Measurements from ENCODE around the gene NR2F6.

NR2F6 gene

GRCh38 chr19:17246681-17247425 lies 1.1 kb upstream of the NR2F6 start:
- ChIA-PET CTCF (no interaction called here), POLR2A (ENCODE audit: low non-redundant PET) (no interaction called here)
- H3K27ac ChIP-seq, result peak overlapping the region; percentile 89
- DNase-seq (ENCODE audit: low spot score), result no peak
- TF ChIP-seq CTCF (conservative IDR thresholded peaks at IDR 0.05; ENCODE audit: low read depth), result no peak

- POLR2A ChIA-PET (ENCODE audit: low non-redundant PET), result interaction anchor here (1.1 kb wide), 1 partner anchor 9 kb away, joined by 3 read pairs; no protein-coding TSS in a partner anchor
- no peak for DNase-seq (ENCODE audit: low spot score)
- CTCF ChIA-PET, result no interaction called here
- peak overlapping the region; percentile 89 for H3K27ac ChIP-seq
- TF ChIP-seq CTCF (conservative IDR thresholded peaks at IDR 0.05; ENCODE audit: low read depth), result no peak
Measured at GRCh38 chr19:17244618-17245534, 843 bp downstream of the NR2F6 start.

GRCh38 chr19:17243830-17244617 lies 1.7 kb downstream of the NR2F6 start:
- ChIA-PET CTCF (interaction anchor here (0.6 to 1.7 kb wide), 2 partner anchors 16 to 17 kb away, joined by 3 to 6 read pairs; no protein-coding TSS in a partner anchor), POLR2A (ENCODE audit: low non-redundant PET) (interaction anchor here (0.5 to 1.1 kb wide), 3 partner anchors 8 to 64 kb away, joined by 3 to 4 read pairs (median 3); no protein-coding TSS in a partner anchor)
- peak; percentile 45 for DNase-seq (ENCODE audit: low spot score)
- no peak for TF ChIP-seq CTCF (conservative IDR thresholded peaks at IDR 0.05; ENCODE audit: low read depth)
- H3K27ac ChIP-seq, result peak overlapping the region; percentile 89

- no peak for DNase-seq (ENCODE audit: low spot score)
- CTCF ChIA-PET, result interaction anchor here (0.6 to 1.7 kb wide), 4 partner anchors 17 to 40 kb away, joined by 3 to 6 read pairs (median 3); no protein-coding TSS in a partner anchor
- no peak for TF ChIP-seq CTCF (conservative IDR thresholded peaks at IDR 0.05; ENCODE audit: low read depth)
- peak overlapping the region; percentile 89 for H3K27ac ChIP-seq
- POLR2A ChIA-PET (ENCODE audit: low non-redundant PET), result interaction anchor here (0.5 to 0.6 kb wide), 2 partner anchors 50 to 65 kb away, joined by 3 to 4 read pairs; no protein-coding TSS in a partner anchor
Measured at GRCh38 chr19:17243211-17243829, 2.4 kb downstream of the NR2F6 start.

GRCh38 chr19:17242431-17243208 lies 3.1 kb downstream of the NR2F6 start:
- POLR2A ChIA-PET (ENCODE audit: low non-redundant PET), result interaction anchor here (0.6 kb wide), 1 partner anchor 568 kb away, joined by 3 read pairs; no protein-coding TSS in a partner anchor
- peak overlapping the region; percentile 89 for H3K27ac ChIP-seq
- CTCF ChIA-PET, result interaction anchor here (0.6 to 1.7 kb wide), 6 partner anchors 16 to 1633 kb away, joined by 3 to 6 read pairs (median 3); no protein-coding TSS in a partner anchor
- no peak for DNase-seq (ENCODE audit: low spot score)
- no peak for TF ChIP-seq CTCF (conservative IDR thresholded peaks at IDR 0.05; ENCODE audit: low read depth)

All from RWPE1 (cell line).